ENCODE results near the gene RORC.

DNA sequence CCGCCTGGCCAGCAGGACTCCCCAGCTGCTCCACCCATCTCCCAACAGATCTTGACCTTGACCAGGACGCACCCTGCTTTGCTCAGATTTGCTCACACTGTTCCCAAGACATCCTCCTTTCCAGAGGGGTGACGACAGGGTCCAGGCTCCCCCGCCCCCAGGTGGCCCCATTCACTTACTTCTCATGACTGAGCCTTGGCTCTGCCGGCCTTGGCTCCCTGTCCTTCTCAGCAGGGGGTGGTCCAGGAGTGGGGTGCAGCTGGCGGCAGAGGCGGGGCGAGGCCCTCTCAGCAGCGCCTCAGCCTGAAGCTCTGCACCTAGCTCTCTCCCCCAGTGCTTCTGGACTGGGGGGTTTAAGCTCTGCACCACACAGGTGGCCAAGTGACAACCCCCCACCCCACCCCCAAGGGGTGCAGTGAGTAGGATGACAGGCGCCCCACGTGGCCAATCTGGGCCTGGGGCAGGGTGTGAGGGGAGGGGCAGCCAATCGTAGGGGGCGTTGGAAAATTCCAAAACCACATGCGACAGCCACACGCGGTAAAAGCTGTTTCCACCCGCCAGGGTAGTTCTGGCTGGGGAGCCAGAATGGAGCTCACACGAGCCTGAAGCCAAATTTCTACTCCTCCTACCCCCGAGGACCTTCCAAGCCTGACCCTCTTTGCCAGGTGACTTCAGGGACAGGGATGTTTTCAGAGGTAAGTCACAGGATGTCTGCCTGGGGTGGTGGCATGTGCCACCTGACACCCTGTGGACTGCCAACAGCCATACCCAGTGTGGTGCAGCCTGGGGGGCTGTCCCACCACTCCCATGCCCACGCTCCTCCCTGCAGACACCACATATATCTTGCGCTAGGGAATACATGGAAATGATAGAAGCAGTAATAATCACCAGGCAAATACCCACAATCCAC lies 5.6 kb downstream of the RORC start:
- TF ChIP-seq, protein P1, sequence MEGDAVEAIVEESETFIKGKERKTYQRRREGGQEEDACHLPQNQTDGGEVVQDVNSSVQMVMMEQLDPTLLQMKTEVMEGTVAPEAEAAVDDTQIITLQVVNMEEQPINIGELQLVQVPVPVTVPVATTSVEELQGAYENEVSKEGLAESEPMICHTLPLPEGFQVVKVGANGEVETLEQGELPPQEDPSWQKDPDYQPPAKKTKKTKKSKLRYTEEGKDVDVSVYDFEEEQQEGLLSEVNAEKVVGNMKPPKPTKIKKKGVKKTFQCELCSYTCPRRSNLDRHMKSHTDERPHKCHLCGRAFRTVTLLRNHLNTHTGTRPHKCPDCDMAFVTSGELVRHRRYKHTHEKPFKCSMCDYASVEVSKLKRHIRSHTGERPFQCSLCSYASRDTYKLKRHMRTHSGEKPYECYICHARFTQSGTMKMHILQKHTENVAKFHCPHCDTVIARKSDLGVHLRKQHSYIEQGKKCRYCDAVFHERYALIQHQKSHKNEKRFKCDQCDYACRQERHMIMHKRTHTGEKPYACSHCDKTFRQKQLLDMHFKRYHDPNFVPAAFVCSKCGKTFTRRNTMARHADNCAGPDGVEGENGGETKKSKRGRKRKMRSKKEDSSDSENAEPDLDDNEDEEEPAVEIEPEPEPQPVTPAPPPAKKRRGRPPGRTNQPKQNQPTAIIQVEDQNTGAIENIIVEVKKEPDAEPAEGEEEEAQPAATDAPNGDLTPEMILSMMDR (IDR thresholded peaks at IDR 0.05) = no peak
- TF ChIP-seq POLR2A (IDR thresholded peaks at IDR 0.05) (no peak), POLR2AphosphoS5 (IDR thresholded peaks at IDR 0.05) (no peak), EP300 (IDR thresholded peaks at IDR 0.05) (no peak)

Data from stomach (tissue), 4 donors.